ENCODE measurements around the gene PLCXD3.

Gene PLCXD3

DNA sequence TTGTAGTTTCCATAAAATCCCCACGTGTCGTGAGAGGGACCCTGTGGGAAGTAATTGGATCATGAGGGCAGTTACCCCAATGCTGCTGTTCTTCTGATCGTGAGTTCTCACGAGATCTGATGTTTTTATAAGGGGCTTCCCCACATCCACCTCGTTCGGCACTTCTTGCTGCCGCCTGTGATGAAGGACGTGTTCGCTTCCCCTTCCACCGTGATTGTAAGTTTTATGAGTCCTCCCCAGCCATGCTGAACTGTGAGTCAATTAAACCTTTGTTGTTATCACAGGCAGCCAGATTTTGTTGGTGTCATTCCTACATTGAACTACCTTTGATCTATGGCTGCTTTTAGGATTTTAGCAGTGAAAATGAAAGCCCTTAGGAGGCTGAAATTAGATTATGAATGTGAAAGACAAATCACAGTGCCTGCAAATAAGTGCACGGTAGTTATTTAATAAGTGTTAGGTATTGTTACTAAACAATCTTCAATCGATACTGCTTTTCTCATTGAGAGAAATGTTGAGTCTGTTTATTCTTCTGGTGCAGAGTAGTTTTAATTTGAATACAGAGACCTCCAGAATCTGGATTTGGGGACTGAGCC lies 229.1 kb downstream of the PLCXD3 start:
- no peak for DNase-seq (ENCODE audit: low read depth)

DNA sequence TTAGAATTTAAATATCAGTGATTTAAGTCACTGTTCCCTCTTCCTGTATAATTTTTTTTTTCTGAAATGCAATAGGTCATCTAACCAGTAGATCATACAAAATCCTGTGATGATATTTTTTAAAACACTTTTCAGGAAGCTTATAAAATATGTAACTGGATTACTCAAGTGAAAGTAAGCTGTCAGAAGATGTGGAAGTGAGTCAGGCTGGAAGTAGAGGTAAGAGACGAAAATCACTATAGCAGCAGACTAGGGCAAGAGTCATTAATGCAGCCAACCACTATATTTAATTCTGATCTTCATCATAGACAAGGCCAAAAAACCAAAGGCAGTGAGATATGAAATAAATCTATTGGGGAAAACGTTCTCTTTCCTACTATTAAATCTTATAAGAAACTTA lies 231.4 kb downstream of the PLCXD3 start:
- DNase-seq (ENCODE audit: low read depth): no peak

DNA sequence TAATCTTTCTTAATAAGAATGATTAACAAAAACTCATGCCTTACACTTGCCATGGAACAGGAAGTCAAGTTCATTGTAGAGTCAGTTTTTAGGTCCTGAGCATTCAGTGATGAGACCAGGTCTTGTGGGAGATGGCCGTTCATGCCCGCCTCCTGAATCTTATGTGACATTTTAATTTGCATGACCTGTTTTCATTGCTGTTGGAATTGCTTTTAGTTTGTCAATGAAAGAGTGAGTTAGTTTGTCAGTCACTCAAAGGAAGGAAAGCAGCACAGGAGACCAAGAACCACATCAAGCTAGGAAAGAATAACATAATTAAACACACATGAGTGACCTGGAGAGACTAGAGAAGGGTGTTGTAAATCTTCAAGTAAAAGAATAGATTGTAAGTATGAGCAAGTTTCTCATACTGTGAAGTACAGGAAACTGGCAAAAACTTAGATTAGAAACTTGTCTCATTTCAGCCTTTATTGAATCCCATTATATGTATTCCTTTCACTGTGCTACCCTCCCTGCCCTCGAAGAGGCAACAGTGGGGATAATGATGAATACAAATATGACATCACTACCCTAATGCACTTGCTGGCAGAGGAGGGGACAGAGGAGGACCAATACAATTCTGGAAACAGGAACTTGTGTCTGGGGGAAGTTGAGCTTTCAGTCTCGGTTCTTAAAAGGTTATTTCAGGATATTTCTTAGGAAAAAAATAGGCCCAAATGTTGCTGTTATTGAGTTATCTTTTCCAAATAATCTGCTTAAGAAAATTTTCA lies 232.7 kb downstream of the PLCXD3 start:
- no peak for DNase-seq (ENCODE audit: low read depth)

DNA sequence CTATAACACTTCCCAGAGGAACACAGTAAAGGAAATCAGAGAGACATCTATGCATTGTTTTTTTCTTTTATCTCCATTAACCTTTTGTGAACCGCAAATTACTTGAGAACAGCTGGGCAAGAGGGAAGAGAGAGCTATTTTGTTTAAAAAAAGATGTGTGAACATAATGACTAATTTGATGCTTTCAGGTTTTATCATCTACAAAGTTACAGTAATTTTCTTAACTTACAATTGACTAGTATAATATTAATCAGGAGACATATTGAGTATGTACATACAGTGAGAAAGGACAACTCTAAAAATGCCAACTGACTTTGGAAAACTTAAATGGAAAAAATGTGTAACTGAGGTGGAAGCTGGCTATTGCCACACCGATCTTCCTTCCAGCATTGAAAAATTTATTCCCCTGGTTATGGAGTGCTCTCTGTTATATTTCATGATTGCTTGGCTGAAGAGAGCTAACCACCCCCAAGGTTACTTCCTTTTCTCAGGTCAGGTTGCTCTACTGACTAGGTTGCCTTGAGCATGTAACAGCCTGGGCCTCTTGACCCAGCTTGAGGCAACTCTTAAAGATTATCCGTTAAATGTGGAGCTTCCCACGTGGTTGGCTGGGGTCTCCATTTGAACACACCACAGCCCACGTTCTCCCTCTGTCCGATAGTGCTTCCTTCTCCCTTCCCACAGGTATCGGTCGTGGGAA lies 234.4 kb downstream of the PLCXD3 start:
- DNase-seq (ENCODE audit: low read depth): no peak

DNA sequence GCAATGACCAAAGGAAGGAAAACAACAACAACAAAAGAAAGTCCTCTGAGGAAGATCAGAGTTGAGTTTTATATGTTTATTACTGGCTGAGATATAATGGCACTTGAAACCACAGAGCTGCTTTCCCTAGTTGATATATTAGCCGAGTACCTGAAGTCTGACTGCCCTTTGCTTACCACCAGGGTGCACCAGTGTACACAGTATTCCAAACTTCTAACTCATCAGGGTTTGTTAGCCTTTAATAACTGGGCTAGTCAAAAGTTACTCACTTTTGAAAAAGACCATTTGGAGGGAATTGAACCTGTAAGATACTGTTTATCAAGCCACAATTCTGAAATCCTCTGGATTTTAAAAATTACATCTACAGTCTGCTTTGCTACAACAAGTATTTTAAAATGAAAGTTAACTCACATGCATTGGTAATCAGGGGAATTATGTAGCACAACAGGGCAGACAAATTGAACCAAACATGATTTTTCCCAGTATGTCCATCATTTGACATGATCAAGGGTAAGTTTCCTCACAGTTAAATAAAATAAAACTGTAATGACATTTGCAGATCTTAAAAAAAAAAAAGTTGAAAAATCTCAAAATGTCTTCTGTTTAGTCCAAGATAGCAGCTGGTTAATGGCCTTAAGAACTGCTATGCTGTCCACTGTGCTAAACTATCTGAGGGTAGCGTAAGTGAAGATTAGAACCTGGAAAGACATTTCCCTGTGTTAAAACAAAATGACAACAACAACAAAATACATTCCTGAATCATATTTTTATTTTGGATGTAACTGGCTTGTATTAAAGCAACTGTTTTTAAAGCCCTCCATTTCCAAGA lies 239.8 kb downstream of the PLCXD3 start:
- DNase-seq (ENCODE audit: low read depth): peak; percentile 32

DNA sequence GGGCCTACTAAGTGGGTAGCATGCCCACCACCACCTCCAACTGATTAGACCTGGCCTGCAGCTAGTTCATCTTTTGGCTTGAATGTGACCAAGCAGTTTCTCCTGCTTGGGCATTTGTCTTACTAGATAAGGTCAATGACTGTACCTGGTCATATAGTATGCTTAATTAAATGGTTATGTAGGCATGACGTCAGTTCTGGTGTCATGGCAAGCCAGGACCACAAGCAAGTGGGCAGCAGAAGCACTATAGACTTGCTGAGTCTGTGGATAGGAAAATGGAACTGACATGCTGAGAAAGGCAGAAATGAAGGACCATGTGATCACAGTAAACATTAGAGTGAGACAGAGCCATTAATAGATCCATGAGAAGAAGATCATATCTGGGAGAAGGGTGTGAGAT lies 241.5 kb downstream of the PLCXD3 start:
- no peak for DNase-seq (ENCODE audit: low read depth)

DNA sequence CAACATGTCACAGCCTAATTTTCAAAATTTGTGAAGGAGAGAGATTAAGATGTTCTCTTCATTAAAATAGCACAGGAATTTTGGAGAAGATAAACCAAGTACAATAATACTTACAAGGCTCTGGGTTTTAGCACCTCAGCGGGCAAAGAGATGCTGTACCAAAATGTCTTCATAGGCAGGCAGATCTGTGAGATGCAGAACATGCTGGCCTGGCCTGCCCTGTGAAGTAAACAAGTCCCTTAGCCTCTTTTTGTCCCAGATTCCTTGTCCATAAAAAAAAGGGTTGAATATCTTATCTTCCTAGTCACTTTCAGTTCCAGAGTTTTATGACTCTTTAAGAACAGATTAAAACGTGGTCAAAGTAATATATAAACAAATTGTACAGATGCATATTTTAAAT lies 244.0 kb downstream of the PLCXD3 start:
- no peak for DNase-seq (ENCODE audit: low read depth)

DNA sequence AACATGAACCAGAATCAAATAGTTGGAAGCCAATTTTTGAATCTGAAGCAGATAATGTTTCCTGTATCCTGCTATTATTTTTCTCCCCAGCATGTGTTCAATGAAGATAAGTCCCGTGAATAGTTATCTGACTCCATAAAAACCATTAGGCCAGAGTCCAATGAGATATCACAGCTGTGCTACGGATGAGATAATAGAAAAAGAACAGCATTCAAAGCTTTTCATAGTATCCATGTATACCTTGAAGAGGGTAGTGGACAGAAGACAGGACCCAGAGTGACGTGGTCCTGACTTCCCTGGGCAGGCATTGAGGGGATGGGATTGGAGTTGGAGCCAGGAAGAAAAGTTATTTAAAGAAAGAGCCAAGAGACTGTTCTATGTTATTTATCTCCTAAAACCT lies 246.4 kb downstream of the PLCXD3 start:
- DNase-seq (ENCODE audit: low read depth): no peak

DNA sequence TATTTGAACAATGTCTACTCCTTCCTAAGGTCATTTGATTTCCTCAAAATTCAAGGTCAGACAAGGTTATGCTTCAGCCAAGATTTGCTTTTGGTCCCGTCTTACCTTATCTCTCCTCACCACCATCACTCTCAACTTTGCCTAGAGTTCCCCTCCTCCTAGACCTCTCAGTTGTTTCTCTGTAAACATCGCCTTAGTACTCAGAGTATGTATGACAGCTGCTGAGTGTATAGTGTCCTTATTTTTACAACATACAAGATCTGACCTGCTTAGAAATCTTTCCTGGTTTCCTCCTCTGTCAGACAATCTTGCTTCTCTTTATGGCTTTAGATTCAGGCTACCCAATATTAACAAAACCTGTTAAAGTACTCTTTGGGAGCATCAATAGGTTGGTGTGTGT lies 247.1 kb downstream of the PLCXD3 start:
- DNase-seq (ENCODE audit: low read depth): no peak

Measured in amniotic epithelial cell (primary cell).